Uterus (tissue), 2 donors: ENCODE results near the gene ATP6V1G3.

Experiments
- CTCF ChIP-seq, 4 experiments: fragments of 200-600 bp in 2 of 4; fragments of 450-650 bp in 2 of 4; sonication (generic) in 2 of 4; IDR thresholded peaks; one replicate each; pipeline ENCODE4 v1.5.1; 2016 to 2019; ENCODE audit warnings: antibody characterized with exemption in 4 of 4, mild to moderate bottlenecking in 2 of 4, moderate library complexity in 1 of 4
- POLR2A ChIP-seq, 2 donors: fragments of 450-650 bp; IDR thresholded peaks; one replicate each; pipeline ENCODE4 v1.6.1; 2016; ENCODE audit warnings: antibody characterized with exemption in 2 of 2, mild to moderate bottlenecking in 1 of 2, moderate library complexity in 1 of 2

- TF ChIP-seq CTCF (IDR thresholded peaks at IDR 0.05), result no peak
- no peak for TF ChIP-seq POLR2A (IDR thresholded peaks at IDR 0.05)
Measured at GRCh38 chr1:198492872-198493271, 47.6 kb downstream of the ATP6V1G3 start.
